CD1c-positive myeloid dendritic cell (primary cell): ENCODE data around the gene CDK14.
A peak's percentile ranks its signal among the peaks of the same experiment; 100 is the strongest.

ENCODE experiments used
- DNase-seq: peaks from one replicate; pipeline ENCODE4 v3.0.0-alpha.2; 2016; ENCODE audit errors: extremely low spot score

CDK14 gene

DNA sequence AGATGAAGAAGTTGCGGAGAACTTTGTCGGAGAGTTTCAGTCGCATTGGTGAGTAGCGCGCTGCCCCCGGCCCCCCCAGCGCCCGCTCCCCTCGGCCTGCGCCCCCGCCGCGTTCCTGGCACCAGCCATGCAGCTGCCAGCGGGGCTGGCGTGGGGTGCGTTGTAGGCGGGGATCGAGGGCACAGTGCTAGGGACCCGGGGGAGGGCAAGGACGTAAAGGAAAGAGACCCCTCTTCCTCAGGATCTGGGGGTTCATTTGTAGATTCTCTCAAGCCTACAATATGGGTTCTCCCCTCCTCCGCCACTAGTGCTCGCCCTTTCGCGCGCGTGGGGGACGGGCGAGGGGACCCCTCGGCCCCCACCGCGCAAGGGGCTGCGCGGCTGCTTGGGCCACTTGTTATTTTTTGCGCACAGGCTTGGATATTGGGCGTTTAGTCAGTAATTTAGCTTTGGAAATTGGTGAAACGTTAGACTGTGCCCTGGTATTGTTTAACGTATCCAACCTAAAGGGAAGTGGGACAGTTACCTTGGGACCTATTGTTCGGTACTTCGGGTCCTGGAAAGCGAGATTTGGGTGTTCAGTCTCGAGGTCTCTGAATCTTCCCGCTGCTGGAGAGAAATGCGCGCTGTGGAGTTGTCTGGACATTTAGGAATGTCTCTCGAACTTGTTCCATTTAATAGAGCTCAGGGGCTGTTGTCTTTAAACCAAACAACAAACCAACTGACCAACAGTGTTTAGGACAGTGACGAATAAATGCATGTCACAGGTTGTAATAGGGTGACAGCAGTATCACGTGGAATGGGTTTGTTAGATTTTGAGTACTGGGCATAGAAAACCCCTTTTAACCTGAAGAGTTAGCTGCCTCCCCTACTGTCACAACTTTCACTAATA, 796 bp downstream of the CDK14 start:
- peak; percentile 42 for DNase-seq

DNA sequence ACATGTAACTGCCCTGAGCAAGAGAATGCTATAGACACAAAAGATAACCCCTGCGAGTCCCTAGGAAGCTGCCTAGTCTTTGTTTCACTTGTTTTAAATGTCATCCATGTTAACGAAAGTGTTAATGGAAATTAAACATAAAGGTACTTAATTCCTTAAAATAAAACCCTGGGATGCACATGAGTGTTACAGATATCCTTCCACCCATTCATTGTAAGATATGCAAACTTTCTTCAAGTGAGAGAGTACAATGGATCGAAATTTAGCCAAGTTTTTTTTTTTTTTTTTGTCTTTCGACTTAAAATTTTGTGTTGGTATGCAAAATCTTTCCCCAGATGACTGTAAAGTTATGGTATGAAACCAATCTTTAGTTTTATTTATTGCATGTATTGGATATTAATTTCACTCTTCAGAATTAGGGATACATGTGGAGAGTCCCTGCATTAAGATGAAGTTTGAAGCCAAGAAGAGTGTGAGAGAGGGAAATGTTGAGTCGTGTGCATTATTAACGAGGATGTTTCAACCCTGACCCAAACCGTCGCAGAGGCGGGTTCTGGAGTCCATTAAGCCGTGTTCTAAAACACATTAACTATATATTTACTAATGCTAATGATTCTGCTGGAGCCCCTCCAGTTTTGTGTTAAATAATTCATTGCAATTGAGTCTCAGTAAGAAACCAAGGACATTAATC, 1.6 kb downstream of the CDK14 start:
- no peak for DNase-seq

DNA sequence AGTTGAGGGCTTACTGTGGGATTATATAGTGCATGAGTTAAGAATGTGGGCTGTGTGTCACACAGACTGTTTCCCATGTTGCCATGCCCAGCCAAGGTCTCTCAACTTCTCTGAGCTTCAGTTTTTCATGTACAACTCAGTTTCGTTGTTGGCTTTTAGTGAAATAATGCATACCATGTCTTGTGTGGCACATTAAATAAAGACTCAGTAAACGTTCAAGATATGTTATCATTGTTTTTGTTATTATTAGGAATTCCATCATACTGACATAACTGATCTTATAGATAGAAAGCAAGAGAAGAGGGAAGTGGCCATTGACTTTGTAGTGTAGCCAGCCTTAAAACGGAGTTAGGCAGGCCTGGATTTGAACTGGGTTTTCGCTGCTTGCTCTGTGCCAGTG, 2.9 kb downstream of the CDK14 start:
- DNase-seq = no peak

DNA sequence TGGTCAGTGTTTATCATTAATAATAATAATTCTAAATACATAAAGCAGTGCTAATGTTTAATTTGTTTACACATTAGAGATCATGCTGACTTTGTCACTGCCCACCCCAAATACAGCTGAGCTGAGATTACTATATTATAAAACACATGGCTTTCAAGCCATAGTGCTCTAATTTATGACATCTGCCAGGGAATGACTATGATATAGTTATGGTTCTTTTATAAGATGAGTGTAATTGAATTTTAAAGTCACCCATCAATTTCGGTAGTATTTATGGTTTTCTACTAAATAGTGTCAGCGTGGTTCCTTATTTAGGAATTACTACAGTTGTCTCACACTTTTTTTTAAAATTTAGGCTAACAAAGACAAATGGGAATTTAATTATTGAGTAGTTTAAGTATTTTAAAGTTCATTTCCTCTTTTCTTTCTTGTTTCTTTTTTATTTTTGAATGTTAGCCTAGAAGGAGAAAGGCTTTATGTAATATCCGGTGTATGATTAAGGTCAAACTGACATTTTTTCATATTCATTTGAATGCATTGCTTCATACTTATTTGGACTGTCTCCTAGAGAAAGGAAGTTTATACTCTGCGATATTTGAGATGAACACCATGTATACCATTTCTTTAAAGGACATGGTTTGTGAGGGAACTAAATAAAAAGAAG, 3.9 kb downstream of the CDK14 start:
- DNase-seq = peak; percentile 84

DNA sequence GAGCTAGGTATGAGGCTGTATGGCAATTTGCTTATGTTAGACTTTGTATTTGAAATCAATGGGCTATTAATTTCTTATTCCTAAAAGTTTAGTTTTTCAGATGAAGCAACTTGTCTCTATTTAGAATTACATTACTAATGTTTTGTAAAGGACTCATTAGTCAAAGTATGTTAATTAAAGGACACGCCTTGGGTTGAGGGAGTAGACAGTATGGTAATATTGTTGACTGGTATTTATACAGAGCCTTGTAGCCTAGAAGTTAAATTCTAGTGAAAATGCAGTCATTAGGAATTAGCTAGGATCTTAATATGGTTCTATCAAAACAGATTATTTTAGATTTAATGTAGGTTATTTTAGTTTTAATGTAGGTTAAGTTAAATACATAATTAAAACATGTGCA, 6.2 kb downstream of the CDK14 start:
- DNase-seq = no peak

DNA sequence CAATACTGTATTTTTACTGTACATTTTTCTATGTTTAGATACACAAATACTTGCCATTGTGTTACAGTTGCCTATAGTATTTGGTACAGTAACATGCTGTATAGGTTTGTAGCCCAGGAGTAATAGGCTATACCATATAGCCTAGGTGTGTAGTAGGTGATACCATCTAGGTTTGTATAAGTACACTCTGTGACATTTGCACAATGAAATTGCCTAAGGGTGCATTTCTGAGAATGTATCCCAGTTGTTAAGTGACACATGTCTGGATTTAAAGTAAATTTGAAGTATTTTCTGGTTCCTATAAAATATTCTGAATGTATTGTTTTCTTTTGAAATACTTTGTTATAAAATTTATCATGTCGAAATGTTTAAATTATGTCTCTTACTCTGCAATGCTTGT, 7.2 kb downstream of the CDK14 start:
- DNase-seq = no peak

DNA sequence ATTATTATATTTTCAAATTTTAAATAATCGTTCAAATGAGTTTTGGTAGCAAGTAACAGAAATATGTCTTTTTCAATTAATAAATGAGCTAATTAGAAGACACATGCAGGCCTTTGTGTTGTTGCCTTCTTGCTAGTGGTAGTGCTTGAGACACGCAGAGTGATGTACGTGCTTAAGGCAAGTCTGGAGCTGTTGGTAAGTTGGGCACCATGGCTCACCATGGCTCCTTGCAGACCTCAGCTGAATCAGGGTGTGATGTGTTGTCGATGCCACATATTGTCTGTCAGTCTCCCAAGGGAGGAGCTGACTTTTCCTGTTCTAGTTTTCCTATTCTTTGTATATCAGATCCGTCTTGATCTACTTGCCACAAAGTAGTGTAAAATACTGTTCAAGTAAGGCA, 8.3 kb downstream of the CDK14 start:
- no peak for DNase-seq

DNA sequence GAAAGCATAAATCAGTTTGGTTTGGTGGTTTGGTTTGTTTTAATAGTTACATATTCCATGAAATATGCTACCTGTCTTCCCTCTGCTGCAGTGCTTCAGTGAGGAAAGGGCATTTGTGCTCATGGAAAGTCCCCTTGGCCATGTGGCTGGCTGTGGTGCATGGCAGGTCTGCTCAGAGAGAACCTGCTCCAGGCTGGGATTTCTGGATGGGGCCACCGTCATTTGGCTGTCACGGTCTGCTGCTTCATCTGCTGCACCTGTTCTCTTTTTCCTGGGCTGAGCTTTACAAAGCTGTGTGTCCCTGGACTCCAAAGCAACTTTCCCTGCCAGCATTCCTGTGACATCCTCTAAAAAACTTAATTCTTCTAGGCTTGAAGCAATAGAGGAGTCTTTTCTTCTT, 8.9 kb downstream of the CDK14 start:
- DNase-seq = no peak

DNA sequence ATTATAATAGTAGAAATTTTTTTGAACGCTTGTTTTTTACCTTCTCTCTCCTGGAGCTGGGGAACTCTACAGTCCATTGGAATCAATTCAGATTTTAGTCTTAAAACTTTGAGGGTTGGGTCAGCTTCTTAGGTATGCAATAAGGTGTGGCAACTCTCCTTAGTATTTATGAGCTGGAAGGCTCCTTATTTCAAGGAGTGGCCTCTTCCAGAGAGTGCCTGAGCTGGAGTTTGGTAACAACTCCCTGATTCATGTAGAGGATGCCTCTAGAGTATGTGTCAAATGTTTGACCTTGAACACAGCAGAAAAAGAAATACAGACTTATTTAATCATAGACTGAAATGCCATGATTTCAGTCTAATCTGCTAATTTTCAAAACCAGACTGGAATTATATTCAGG, 11.1 kb downstream of the CDK14 start:
- no peak for DNase-seq

DNA sequence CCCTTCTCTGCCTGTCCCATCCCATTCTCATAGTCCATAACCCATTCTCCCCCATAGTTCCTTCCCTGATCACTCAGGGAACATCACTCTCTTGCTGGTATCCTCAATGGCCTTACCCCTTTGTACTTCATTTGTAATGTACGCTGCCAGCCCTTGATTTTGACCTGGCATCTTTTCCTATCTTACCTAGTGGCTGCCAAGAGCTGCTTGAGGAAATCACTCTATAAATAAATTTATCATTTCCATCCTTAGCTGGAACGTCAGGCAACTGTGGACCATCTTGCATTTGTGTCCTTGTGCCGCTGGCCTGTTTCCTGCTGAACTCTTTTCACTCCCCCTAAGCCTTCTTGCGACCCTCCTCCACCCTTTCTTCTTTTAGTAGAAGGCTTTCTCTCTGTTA, 14.0 kb downstream of the CDK14 start:
- no peak for DNase-seq

DNA sequence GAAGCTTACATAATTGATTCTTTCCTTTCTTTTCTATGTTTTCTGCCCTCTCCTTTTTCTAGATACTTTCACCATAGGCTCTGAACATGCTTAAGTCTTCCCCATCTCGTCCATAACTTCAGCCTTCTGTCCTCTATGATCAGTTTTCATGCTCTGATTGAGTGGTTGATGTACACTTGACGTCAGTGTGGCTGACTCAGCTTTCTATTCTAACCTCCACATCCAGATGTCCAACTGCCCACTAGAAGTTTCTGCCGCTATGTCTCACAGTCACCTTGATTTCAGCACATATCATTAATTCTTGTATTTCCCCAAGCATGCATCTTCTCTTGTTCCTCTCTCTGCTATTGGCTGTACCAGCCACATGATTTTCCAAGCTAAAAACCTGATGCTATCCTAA, 15.0 kb downstream of the CDK14 start:
- no peak for DNase-seq

DNA sequence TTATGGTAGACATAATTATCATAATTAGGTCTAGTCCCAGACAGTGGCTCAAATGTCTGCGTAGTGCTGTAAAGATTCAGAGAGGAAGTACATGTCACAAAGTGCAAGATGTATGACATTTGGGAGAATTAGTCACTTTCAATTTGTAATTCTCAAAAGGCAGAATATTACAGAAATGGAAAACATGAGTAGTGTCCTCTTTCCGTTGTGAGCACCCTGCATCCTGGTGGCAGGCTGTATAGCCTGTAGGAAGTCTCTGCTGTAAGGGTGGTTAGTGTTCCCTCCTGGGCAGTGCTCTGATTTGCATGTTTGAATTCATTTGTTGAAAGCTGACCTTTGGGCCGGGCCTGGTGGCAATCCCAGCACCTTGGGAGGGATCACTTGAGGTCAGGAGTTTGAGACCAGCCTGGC, 17.0 kb downstream of the CDK14 start:
- peak; percentile 78 for DNase-seq

DNA sequence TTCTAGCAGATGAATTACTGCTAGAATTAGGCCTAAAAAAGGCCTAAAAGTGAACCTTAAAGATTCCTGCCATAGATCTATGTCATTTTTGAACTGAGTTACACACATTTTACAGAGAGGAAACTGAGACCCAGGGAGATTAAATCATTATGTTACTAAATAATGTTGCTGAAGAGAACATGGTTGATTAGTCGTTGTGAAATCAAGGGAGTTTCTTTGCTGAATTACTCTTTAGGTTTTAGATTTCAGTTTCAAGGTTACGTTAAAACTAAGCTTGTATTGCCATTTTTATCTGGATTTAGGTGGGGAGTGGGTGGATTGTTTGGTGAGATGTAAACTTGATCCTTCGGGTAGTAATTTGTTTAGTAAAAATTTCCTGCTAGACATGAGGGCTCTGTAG, 21.3 kb downstream of the CDK14 start:
- DNase-seq = no peak

DNA sequence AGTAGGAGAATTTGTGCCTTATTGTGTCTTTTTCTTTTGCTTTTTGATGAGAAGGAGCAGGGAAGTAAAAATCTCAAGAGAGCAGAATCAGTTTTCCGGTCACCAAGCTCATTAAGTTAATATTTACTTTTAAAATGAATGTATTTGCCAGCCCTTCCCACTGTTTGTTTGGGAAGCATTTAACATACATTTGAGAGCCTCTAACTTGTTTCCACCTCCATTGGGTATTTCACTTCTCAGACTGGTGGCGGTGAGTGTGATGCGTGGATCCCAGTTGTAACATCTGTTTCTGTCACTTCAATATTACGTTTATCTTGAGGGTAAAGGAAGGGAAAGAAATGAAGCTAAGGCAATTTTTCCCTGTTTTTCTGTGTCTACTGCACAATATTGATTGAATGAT, 22.8 kb downstream of the CDK14 start:
- no peak for DNase-seq

DNA sequence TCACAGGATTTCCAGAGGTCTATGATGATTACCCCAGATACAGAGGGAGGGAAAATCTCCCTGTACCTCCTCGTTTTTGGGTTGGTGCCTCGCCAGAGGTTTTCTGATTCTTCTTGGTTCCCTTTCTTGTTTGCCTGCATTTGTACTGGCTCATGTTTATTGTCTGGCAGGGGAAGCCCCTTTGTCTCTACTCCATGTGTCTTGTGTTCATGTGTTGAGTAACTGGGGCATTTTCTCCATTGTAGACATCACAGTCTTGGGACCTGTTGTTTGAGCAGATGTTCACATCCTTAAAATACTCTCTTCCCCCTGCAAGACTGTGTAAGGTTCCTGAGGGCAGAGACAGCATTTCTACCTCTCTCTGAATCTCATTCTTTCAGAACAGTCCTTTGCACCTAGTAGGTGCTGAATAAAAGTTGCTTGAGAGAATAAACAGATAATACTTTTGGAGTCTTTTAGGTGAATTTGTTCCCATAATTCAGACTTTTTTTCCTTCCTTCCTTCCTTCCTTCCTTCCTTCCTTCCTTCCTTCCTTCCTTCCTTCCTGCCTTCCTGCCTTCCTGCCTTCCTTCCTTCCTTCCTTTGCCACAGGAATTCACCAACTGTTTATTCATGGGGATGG, 25.1 kb downstream of the CDK14 start:
- DNase-seq = peak; percentile 78

DNA sequence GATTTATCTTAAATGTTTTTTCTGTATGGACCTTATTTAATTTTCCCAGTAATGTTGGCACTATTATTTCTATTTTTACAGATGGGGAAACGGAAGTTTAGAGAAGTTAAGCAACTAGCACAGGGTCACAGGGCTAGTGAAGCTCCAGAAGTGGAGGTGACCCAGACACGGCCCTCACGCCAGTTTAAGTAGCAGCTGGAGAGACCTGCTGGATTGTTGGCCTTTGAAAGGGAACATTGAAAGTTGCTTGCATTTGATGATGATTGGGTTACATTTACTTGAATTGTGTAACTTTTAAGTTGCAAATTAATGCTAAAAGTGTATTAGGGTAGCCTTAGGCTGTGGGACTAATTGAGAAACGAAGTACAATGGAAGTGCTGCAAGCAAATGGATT, 25.6 kb downstream of the CDK14 start:
- DNase-seq = peak; percentile 59

DNA sequence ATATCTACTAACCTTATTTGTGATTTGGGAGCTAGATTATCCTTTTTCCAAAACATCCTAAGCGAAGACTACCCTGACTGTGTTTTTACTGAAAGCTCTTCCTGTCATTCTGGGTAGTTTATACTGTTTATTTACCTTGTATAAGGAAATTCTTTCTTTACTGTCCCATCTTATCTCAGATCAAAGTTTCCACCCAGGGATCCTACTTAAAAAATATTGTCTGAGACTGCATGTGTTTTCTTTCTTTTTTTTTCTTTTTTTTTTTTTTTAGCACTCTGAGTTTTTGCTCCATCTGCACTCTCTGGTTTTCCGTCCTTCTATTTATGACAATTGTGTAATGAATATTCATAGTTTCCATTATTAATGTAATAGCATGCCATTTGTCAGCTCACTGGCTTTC, 26.5 kb downstream of the CDK14 start:
- DNase-seq = no peak

DNA sequence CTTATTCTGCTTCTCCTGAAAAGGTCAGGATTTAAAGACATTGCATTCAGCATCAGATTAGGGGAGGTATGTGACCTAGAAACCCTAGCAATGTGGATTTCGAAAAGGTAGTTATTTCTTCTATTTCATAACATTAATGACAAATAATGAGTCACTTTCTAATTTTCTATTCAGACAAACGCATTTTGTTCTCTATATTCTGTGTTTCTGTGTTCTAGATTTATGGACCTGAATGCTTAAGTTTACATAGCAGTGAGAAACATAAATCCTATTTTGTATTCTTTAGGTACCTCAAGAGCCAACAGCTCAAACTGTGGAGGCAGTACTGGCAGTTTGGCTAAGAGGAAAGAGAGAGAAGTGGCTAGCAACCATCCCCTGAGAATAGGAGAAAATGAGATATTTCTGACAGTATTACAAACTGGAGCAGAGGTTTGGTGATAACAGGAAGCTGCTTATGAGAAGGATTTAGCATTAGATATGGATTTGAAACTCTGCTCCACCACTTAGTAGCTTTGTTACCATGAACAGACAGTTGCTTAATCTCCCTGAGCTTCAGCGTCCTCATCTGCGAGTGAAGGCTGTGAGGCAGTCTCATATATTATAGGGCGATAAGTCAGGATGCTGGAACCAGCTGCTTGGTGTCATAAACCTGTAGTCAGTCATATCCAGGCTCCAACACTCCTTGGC, 28.2 kb downstream of the CDK14 start:
- peak; percentile 37 for DNase-seq

DNA sequence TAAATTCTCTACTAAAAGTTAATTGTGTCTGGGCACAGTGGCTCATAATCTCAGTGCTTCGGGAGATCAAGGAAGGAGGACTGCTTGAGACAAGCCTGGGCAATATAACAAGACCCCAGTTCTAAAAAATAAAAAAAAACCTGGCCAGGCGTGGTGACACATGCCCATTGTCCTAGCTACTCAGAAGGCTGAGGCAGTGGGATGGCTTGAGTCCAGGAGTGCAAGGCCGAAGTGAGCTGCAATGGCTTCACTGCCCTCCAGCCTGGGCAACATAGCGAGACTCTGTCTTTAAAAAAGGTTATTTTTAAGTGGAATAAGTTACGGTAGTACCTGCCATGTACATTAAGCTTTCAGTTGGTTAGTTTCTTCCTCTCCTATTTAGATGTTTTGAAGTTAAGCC, 28.9 kb downstream of the CDK14 start:
- no peak for DNase-seq

DNA sequence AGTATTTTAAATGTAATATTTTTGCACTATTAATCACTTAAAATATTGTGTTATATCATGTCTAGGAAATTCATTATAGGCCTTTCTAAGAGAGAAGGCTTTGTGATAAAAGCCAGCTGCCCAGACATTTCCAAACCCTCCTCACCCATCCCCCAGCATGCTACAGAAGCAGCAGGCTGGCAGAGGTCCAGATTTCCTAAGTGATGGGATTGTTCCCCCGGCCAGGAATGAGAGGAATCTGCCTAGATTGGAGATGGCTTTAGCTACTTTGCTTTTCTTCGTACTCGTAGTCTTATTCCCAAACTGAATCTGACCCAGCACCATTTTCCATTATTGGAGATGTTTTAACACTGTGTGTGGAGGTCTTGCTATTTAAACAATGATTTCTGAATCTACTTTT, 29.4 kb downstream of the CDK14 start:
- DNase-seq = no peak

DNA sequence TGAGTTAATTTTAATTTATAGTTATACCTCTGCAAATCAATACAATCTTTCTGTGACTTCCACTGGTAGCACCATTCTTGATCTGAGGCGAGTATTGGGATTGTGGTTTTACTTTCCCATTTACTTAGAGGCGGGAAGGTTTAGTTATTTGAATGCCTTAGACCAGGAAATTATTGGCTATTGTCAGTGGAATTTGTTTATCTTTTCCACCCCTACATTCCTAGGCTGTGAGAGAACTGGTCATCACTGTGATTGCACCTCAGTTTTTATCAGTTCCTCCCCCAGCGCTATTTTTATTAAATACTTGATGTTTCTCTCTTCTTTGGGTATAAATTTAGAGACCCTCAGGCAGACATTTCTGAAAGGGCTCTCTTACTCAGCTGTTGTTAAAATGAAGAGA, 29.9 kb downstream of the CDK14 start:
- no peak for DNase-seq
